Nephron progenitor cell (in vitro differentiated cells): ENCODE data around the gene TOB1.

Source experiments
- DNase-seq: peaks from one replicate; pipeline ENCODE4 v3.0.0; 2021
- H3K27ac Mint-ChIP-seq: 2 replicates; pipeline ENCODE4 v1.8.0; 2021; ENCODE audit warnings: mild to moderate bottlenecking, moderate library complexity, mixed read lengths
- H3K27me3 Mint-ChIP-seq: 2 replicates; pipeline ENCODE4 v1.8.0; 2021; ENCODE audit warnings: mild to moderate bottlenecking, low read depth, mixed read lengths; ENCODE audit not compliant: poor library complexity
- H3K36me3 Mint-ChIP-seq: 2 replicates; pipeline ENCODE4 v1.8.0; 2021; ENCODE audit warnings: low read depth, mixed read lengths
- H3K4me1 Mint-ChIP-seq: 2 replicates; pipeline ENCODE4 v1.8.0; 2021; ENCODE audit warnings: mixed read lengths
- H3K4me3 Mint-ChIP-seq: 2 replicates; pipeline ENCODE4 v1.8.0; 2021; ENCODE audit warnings: mild to moderate bottlenecking, moderate library complexity, mixed read lengths
- H3K9me3 Mint-ChIP-seq: 2 replicates; pipeline ENCODE4 v1.8.0; 2021; ENCODE audit warnings: mild to moderate bottlenecking, moderate library complexity, mixed read lengths
- CTCF ChIP-seq: fragments of 200-600 bp; sonication (generic); IDR thresholded peaks from 2 replicates; pipeline ENCODE4 v1.5.0; 2021; ENCODE audit warnings: antibody characterized with exemption

Gene TOB1

DNA sequence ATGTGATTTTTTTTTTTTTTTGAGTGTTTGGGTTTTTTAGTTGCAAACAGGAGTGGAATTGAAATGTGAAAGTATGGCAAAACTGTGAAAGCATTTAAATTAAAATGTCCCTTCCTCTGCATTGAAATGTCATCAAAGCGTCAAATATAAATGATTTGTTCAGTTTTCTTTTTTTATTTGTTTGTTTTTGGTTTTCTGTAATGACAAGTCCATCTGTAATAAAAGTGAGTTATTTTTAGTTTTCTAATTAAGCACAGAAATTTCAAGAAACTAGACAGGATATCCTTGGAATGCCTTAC is 1.9 kb upstream of the TOB1 start:
- Mint-ChIP-seq H3K9me3 (no peaks in the 10 kb centered on the region), H3K27me3 (peaks cover 7% of the 10 kb centered on the region), H3K4me1 (peaks cover 41% of the 10 kb centered on the region), H3K4me3 (peak overlapping the region; percentile 88), H3K27ac (peak overlapping the region; percentile 99), H3K36me3 (peaks cover 4% of the 10 kb centered on the region)
- no peak for TF ChIP-seq CTCF
- no peak for DNase-seq

- peaks cover 7% of the 10 kb centered on the region for H3K27me3 Mint-ChIP-seq
- peaks cover 45% of the 10 kb centered on the region for H3K4me1 Mint-ChIP-seq
- TF ChIP-seq CTCF: no peak
- DNase-seq: peak; percentile 86
- H3K9me3 Mint-ChIP-seq: no peaks in the 10 kb centered on the region
- H3K4me3 Mint-ChIP-seq: peak overlapping the region; percentile 88
- H3K36me3 Mint-ChIP-seq: peaks cover 8% of the 10 kb centered on the region
- peak overlapping the region; percentile 99 for H3K27ac Mint-ChIP-seq
Measured at GRCh38 chr17:50867363-50868139, 1.4 kb upstream of the TOB1 start.

DNA sequence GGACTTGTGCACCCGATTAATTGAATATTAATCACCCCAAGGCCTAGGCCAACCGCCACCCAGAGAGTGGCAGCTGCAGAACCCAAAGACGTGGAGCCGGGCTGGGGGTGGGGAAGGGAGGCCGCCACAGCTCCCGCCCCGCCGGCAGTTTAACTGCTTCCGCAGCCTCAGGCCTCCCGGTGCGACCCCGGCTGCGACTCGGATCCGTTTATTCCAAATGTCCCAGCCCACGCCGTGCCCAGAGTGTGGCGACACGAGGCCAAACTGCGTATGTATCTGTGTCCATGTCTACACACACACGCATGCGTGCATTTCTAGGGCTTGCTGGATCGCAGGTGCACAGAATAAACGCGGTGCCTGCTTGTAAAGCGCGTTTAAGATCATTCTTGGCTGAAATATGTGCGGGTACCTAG is 802 bp upstream of the TOB1 start:
- TF ChIP-seq CTCF: no peak
- DNase-seq: peak; percentile 72
- peak overlapping the region; percentile 99 for H3K27ac Mint-ChIP-seq

GRCh38 chr17:50865868-50866260 is 290 bp downstream of the TOB1 start:
- Mint-ChIP-seq H3K4me1 (peaks cover 55% of the 10 kb centered on the region), H3K27ac (no peak overlapping the region), H3K27me3 (peaks cover 3% of the 10 kb centered on the region), H3K9me3 (no peaks in the 10 kb centered on the region), H3K4me3 (peak overlapping the region; percentile 74), H3K36me3 (peaks cover 18% of the 10 kb centered on the region)
- TF ChIP-seq CTCF: no peak
- no peak for DNase-seq

More for the DNA sequence above, 802 bp upstream of the TOB1 start:
- Mint-ChIP-seq H3K27me3 (peaks cover 6% of the 10 kb centered on the region), H3K9me3 (no peaks in the 10 kb centered on the region), H3K4me1 (peaks cover 48% of the 10 kb centered on the region), H3K4me3 (peak overlapping the region; percentile 88), H3K36me3 (peaks cover 10% of the 10 kb centered on the region)

DNA sequence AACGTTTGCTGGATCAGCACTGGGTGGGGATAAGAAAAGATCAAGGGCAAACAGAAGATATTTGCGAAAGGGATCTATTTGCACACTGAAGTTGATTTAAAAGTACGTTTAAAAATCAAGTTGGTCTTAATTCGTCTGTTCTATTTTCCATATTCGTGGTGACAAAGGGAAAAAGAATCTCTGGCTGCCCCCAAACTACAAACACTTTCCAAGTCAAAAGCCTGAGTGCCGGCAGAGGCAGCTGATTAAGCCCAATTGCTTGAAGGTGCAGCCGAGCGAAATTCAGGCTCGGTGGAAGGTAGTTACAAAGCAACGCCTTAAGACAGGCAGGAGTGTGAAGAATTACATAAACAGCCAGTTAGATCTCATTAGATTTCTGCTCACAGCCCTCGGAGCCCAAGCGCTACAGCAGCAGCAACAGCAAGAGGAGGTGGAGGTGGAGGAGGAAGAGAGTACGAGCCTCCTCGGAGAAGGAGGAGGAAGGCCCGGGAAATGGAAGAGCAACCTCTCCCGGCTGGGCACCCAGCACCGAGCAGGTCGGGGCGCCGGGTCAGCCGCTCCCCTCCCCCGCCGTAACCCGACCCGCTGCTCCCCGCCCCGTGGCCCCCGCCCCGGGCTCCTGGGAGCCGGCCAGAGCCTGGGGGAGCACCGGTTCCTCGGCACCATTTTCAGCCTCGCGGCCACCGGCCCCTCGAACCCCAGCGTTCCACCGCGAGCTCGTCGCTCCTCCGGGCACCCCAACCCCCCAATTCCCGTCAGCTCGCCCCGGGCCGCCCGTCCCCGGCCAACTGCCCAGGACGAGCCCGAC is 890 bp downstream of the TOB1 start:
- Mint-ChIP-seq H3K36me3 (peaks cover 18% of the 10 kb centered on the region), H3K4me1 (peaks cover 55% of the 10 kb centered on the region), H3K27ac (peak overlapping the region; percentile 99), H3K27me3 (peaks cover 3% of the 10 kb centered on the region), H3K4me3 (peak overlapping the region; percentile 100), H3K9me3 (no peaks in the 10 kb centered on the region)
- DNase-seq: peak; percentile 64
- no peak for TF ChIP-seq CTCF
